IMR-90 (cell line): ENCODE data around the gene LDAH. TPM values are rescaled to one million over a fixed set of nuclear protein-coding genes. Genes with fewer than 3 reads are reported as not detected.

Source experiments
- ATAC-seq: fragments of 200-7000 bp; cut with Tn5 transposase; 2 replicates; pipeline ENCODE4 v1.9.1; 2020; ENCODE audit warnings: low read depth, mild to moderate bottlenecking, moderate library complexity
- BruUV-seq: library from RNA; stranded (reverse); fragments of 400-500 nt; replicated peaks from 2 replicates; lab custom pipeline; 2021; lab: Mats Ljungman, UMichigan
- CTCF ChIA-PET: fragments of 300-600 bp; formaldehyde crosslinking; extraction: SDS; loops from one replicate; lab custom pipeline; 2021; ENCODE audit warnings: antibody characterized with exemption; lab: Yijun Ruan, JAX
- POLR2A ChIA-PET: fragments of 300-600 bp; sonication (Branson Sonifier 250); formaldehyde crosslinking; loops from one replicate; lab custom pipeline; 2022; ENCODE audit warnings: antibody characterized with exemption; ENCODE audit not compliant: unreplicated experiment; lab: Charles Lee
- DNase-seq: peaks from one replicate; pipeline ENCODE4 v3.0.0; 2013
- H2AFZ ChIP-seq: replicated peaks from 2 replicates; pipeline ENCODE3; 2013; ENCODE audit warnings: low read length, mild to moderate bottlenecking; ENCODE audit not compliant: poor library complexity
- H2AK5ac ChIP-seq: 2 replicates; pipeline ENCODE4 v1.6.1; 2013; ENCODE audit warnings: low read depth, low read length, inconsistent platforms
- H2AK9ac ChIP-seq: replicated peaks from 2 replicates; pipeline ENCODE3; 2013; ENCODE audit warnings: mild to moderate bottlenecking, low read depth, low read length, moderate library complexity; ENCODE audit not compliant: poor library complexity
- H2BK120ac ChIP-seq: 2 replicates; pipeline ENCODE4 v1.6.1; 2013; ENCODE audit warnings: low read depth, low read length, inconsistent platforms
- H2BK15ac ChIP-seq: 3 replicates; pipeline ENCODE4 v1.6.1; 2013; ENCODE audit warnings: low read depth, low read length, inconsistent platforms
- H2BK20ac ChIP-seq: 2 replicates; pipeline ENCODE4 v1.6.1; 2013; ENCODE audit warnings: low read depth, mild to moderate bottlenecking, inconsistent platforms, low read length, moderate library complexity
- H2BK5ac ChIP-seq: 2 replicates; pipeline ENCODE4 v1.6.1; 2013; ENCODE audit warnings: mild to moderate bottlenecking, low read depth, low read length, inconsistent platforms; ENCODE audit not compliant: poor library complexity, severe bottlenecking
- H3K14ac ChIP-seq: replicated peaks from 2 replicates; pipeline ENCODE4 v1.6.1; 2013; ENCODE audit warnings: low read depth, low read length, inconsistent platforms
- H3K18ac ChIP-seq: 2 replicates; pipeline ENCODE4 v1.6.1; 2013; ENCODE audit warnings: low read depth, low read length, control low read depth
- H3K23ac ChIP-seq: 2 replicates; pipeline ENCODE4 v1.6.1; 2013; ENCODE audit warnings: low read depth, low read length, inconsistent platforms
- H3K27ac ChIP-seq: 2 replicates; pipeline ENCODE4 v1.5.1; 2013; ENCODE audit warnings: mild to moderate bottlenecking, control low read depth, low read length; ENCODE audit not compliant: insufficient read depth
- H3K27me3 ChIP-seq: 2 replicates; pipeline ENCODE4 v1.6.1; 2013; ENCODE audit warnings: low read length; ENCODE audit not compliant: control insufficient read depth, insufficient read depth
- H3K36me3 ChIP-seq: 2 replicates; pipeline ENCODE4 v1.6.1; 2013; ENCODE audit warnings: low read length, mixed read lengths; ENCODE audit not compliant: control insufficient read depth, insufficient read depth
- H3K4ac ChIP-seq: 2 replicates; pipeline ENCODE4 v1.6.1; 2013; ENCODE audit warnings: low read depth, low read length, inconsistent platforms
- H3K4me1 ChIP-seq: 2 replicates; pipeline ENCODE4 v1.6.1; 2013; ENCODE audit warnings: low read length, mixed read lengths; ENCODE audit not compliant: control insufficient read depth, insufficient read depth
- H3K4me2 ChIP-seq: 2 replicates; pipeline ENCODE4 v1.6.1; 2013; ENCODE audit warnings: low read depth, mild to moderate bottlenecking, control low read depth, low read length, moderate library complexity
- H3K4me3 ChIP-seq: 2 replicates; pipeline ENCODE4 v1.5.1; 2013; ENCODE audit warnings: low read depth, mild to moderate bottlenecking, control low read depth, low read length, moderate library complexity; ENCODE audit not compliant: insufficient read depth
- H3K56ac ChIP-seq: 2 replicates; pipeline ENCODE4 v1.6.1; 2013; ENCODE audit warnings: low read length, inconsistent platforms; ENCODE audit not compliant: insufficient read depth; ENCODE audit errors: extremely low read depth
- H3K79me1 ChIP-seq, 2 experiments: 2 replicates each; pipeline ENCODE4 v1.6.1; 2013; ENCODE audit warnings: low read length in 2 of 2, inconsistent platforms in 1 of 2, low read depth in 1 of 2
- H3K9ac ChIP-seq: 2 replicates; pipeline ENCODE4 v1.6.1; 2013; ENCODE audit warnings: low read depth, low read length, control low read depth
- H3K9me1 ChIP-seq: 2 replicates; pipeline ENCODE4 v1.6.1; 2013; ENCODE audit warnings: low read length, inconsistent platforms; ENCODE audit not compliant: insufficient read depth
- H3K9me3 ChIP-seq: 2 replicates; pipeline ENCODE4 v1.6.1; 2013; ENCODE audit warnings: low read length; ENCODE audit not compliant: control insufficient read depth, insufficient read depth
- H4K20me1 ChIP-seq: 2 replicates; pipeline ENCODE4 v1.6.1; 2013; ENCODE audit warnings: low read length, inconsistent platforms; ENCODE audit not compliant: insufficient read depth
- H4K5ac ChIP-seq: 2 replicates; pipeline ENCODE4 v1.6.1; 2013; ENCODE audit warnings: mild to moderate bottlenecking, low read depth, low read length, control low read depth
- H4K8ac ChIP-seq, 2 experiments: 2 replicates each; pipeline ENCODE4 v1.6.1; 2013; ENCODE audit warnings: low read depth in 2 of 2, low read length in 2 of 2, control low read depth in 1 of 2, inconsistent platforms in 1 of 2
- H4K91ac ChIP-seq: 2 replicates; pipeline ENCODE4 v1.6.1; 2013; ENCODE audit warnings: low read depth, low read length, inconsistent platforms; ENCODE audit not compliant: insufficient read depth
- CHD1 ChIP-seq: IDR thresholded peaks from 2 replicates; pipeline ENCODE4 v1.6.1; 2012; ENCODE audit warnings: low read depth, low read length, improper control_type of control experiment
- CTCF ChIP-seq: conservative IDR thresholded peaks from 2 replicates; pipeline ENCODE4 v1.5.1; 2012; ENCODE audit warnings: mild to moderate bottlenecking, low read depth, low read length, improper control_type of control experiment
- FOS ChIP-seq: fragments of 150-350 bp; IDR thresholded peaks from 2 replicates; pipeline ENCODE4 v1.6.1; 2016; ENCODE audit warnings: low read depth, low read length
- POLR2A ChIP-seq: IDR thresholded peaks from 2 replicates; pipeline ENCODE4 v1.6.1; 2012; ENCODE audit warnings: mild to moderate bottlenecking, low read depth, low read length
- RAD21 ChIP-seq: IDR thresholded peaks from 2 replicates; pipeline ENCODE4 v1.6.1; 2012; ENCODE audit warnings: low read length, improper control_type of control experiment
- RCOR1 ChIP-seq: IDR thresholded peaks from 2 replicates; pipeline ENCODE4 v1.6.1; 2012; ENCODE audit warnings: mild to moderate bottlenecking, low read length, improper control_type of control experiment; ENCODE audit not compliant: insufficient replicate concordance
- WGBS, 2 experiments: methylation state at CpG; one replicate each; pipeline versions ENCODE4 v1.1.5 to v1.1.7; 2013; ENCODE audit warnings: missing lambda C conversion rate in 2 of 2; ENCODE audit not compliant: insufficient read length in 1 of 2; ENCODE audit errors: extremely low coverage in 2 of 2; 5-methylcytosine and 5-hydroxymethylcytosine counted together
- dilution Hi-C: fragments of 300-500 bp; cut with HindIII; formaldehyde crosslinking; loops from one replicate; pipeline ENCODE4 v1.14.3; 2018; ENCODE audit warnings: low sequenced_read_pairs; ENCODE audit not compliant: unreplicated experiment
- in situ Hi-C: fragments of 300-500 bp; cut with MboI; formaldehyde crosslinking; loops from 3 replicates; pipeline ENCODE4 v1.14.3; 2019; ENCODE audit warnings: low sequenced_read_pairs, inconsistent platforms, mixed read lengths
- intact Hi-C: fragments of 100-400 bp; cut with micrococcal nuclease; formaldehyde crosslinking; loops from 2 replicates; pipeline ENCODE4 v1.10.0; 2022
- polyA plus RNA-seq, 3 experiments: library from polyadenylated mRNA; depleted of rRNA; stranded (reverse); fragments of >200 nt; gene quantifications; 2 replicates each; pipeline ENCODE4 v1.2.3, GENCODE V29; 2012; ENCODE audit warnings: low replicate concordance in 1 of 3
- total RNA-seq: library from RNA; depleted of rRNA; stranded (reverse); fragments of >200 nt; gene quantifications from 2 replicates; pipeline ENCODE4 v1.2.3, GENCODE V29; 2012

Gene LDAH
- total and polyA plus RNA-seq, 2 of the 4 experiments (the other 2 are of a cell fraction) = 12.1 to 31.7 TPM

GRCh38 chr2:20671736-20672080 is 151.2 kb downstream of the LDAH start:
- Histone ChIP-seq H3K4me2 (no peak overlapping the region), H2AK5ac (no peak overlapping the region), H3K56ac (no peak overlapping the region), H2BK5ac (no peak overlapping the region), H3K9me3 (peaks cover 12% of the 10 kb centered on the region; the same call in 1 of the 2 replicates), H3K9ac (no peak overlapping the region), H3K4ac (no peak overlapping the region), H2BK20ac (no peak overlapping the region), H3K23ac (no peak overlapping the region), H3K9me1 (peaks cover 5% of the 10 kb centered on the region; the same call in 1 of the 2 replicates), H4K91ac (no peak overlapping the region), H4K5ac (no peak overlapping the region), H3K4me1 (peaks cover 7% of the 10 kb centered on the region; the same call in 1 of the 2 replicates), H2BK15ac (no peak overlapping the region), H2AK9ac (no peak overlapping the region), H3K27me3 (peaks cover 58% of the 10 kb centered on the region), H3K18ac (no peak overlapping the region), H3K79me1 (no peaks in the 10 kb centered on the region), H3K36me3 (no peaks in the 10 kb centered on the region), H4K20me1 (no peaks in the 10 kb centered on the region; the same call in 1 of the 2 replicates), H3K4me3 (no peak overlapping the region), H3K27ac (no peak overlapping the region), H4K8ac (no peak overlapping the region), H3K14ac (no peak overlapping the region), H2BK120ac (no peak overlapping the region), H2AFZ (no peak overlapping the region)
- intact Hi-C loops = no loop called here
- BruUV-seq = no TSS peak
- POLR2A ChIA-PET = no interaction called here
- in situ Hi-C loops = loop anchor here (25.0 kb wide), 1 partner anchor 1091 kb away; no protein-coding TSS in a partner anchor
- CTCF ChIA-PET = interaction anchor here (0.7 kb wide), 1 partner anchor 291 kb away, joined by 3 read pairs; no protein-coding TSS in a partner anchor
- 0% methylated on average over 1 of the region's 13 CpGs; no CpG with 5 or more reads in 1 of the 2 experiments for WGBS, 2 experiments
- no peak for ATAC-seq
- TF ChIP-seq CHD1 (no peak), CTCF (no peak), RCOR1 (no peak), RAD21 (no peak), POLR2A (no peak), FOS (no peak)
- no peak for DNase-seq
- dilution Hi-C loops = no loop called here
